Measurements from ENCODE around the gene MRPL18. TPM values are rescaled to one million over a fixed set of nuclear protein-coding genes. Genes with fewer than 3 reads are reported as not detected.

MRPL18 gene
- total and polyA plus RNA-seq, 5 donors, result 56.7 to 107 (median 64.9) TPM

DNA sequence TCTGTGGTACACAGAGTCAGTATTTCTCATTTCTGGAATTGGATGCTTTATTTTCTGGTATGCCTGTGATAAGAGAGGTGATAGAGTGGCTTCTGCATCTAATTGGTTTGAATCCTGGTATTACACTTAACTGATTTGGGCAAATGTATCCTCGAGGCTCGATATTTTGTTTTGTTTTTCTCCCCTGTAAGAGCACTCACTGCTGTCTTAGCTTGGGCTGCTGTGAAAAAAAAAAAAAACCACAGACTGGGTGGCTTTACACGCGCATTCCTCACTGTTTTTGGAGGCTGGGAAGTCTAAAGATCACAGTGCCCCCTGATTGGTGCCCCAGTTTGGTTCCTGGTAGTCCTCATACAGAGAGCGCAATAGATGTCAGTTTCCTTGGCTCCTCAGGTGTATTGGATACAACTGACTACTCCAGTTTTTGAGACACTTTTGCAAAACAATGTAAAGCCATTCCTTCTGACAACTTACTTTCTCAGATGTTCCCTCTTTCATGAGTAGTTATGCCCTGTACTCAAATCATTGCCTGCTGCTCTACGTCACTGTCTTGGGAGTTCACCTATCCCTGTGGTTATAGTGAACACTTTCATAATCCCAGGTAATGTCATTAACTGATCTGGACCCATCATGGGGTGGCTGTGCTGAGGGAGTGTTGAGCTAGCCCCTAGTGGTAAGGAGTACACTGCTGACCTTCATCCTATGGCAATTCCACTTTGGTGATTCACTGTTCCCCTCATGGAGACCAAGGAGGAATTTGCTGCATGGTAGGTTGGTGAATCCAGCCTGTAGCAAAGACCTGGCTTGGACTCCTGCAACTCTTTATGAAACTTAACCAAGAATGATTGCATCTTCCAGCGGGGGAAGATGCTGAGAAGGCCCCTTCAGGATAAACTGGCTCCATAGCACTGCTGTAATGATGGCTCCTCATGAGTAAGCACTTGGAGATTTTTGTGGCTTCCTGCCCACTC is 32.0 kb upstream of the MRPL18 start:
- intact Hi-C loops (cut with DNase I), result no loop called here
- Histone ChIP-seq H3K27ac (ENCODE audit: low read length) (no peak overlapping the region), H3K4me3 (ENCODE audit: low read length) (no peak overlapping the region), H3K27me3 (ENCODE audit: control insufficient read depth, insufficient read depth) (no peaks in the 10 kb centered on the region), H3K4me1 (ENCODE audit: control insufficient read depth, insufficient read depth, low read length) (peaks cover 5% of the 10 kb centered on the region), H3K9me3 (ENCODE audit: control insufficient read depth, low read length) (no peaks in the 10 kb centered on the region)
- no peak for ATAC-seq
- WGBS, result 92% methylated on average over 7 of the region's 7 CpGs
- no peak for DNase-seq

DNA sequence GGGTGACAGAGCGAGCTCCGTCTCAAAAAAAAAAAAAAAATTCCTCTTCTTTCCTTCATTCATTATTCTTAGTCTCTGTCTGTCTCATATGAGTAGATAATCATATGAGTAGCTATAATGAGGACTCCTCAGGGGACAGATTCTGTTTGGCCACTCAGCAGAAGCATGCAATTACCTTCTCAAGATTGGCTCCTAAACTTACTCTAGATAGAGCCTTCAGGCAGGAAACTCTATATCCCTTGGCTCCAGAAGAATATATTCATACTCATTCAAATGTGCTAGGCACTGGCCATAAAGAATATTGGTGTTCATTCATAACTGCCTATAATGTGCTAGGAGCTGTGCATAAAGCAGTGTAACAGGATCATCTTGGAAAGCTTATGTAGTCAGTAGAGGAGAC is 30.6 kb upstream of the MRPL18 start:
- Histone ChIP-seq H3K4me3 (ENCODE audit: low read length) (no peak overlapping the region), H3K27me3 (ENCODE audit: control insufficient read depth, insufficient read depth) (no peaks in the 10 kb centered on the region), H3K4me1 (ENCODE audit: control insufficient read depth, insufficient read depth, low read length) (peaks cover 5% of the 10 kb centered on the region), H3K27ac (ENCODE audit: low read length) (no peak overlapping the region), H3K9me3 (ENCODE audit: control insufficient read depth, low read length) (no peaks in the 10 kb centered on the region)
- ATAC-seq (no peak), DNase-seq (no peak)
- 70% methylated on average over 1 of the region's 2 CpGs for WGBS
- intact Hi-C loops (cut with DNase I), result no loop called here

DNA sequence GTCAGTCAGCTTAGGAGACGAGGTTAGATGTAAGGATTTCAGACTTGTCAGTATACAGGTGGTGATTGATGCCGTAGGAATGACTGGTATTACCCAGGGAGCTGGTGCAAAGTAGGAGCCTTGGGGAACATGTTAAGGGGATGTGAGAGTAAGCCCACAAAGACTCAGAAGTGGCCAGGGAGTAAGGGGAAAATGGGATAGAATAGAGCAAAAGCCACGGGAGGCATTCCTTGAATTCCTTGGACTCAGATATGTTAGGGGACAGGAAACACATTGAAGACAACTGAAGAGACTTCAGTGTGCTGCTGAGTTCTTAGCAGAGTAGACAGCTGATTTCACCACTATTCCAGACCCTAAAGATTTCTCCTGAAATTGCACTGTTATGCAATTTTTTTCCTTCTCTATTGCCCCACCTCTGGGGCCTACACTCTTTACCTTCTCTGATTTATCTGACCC is 29.6 kb upstream of the MRPL18 start:
- DNase-seq (no peak), ATAC-seq (no peak)
- Histone ChIP-seq H3K4me3 (ENCODE audit: low read length) (no peak overlapping the region), H3K27me3 (ENCODE audit: control insufficient read depth, insufficient read depth) (no peaks in the 10 kb centered on the region), H3K27ac (ENCODE audit: low read length) (no peak overlapping the region), H3K4me1 (ENCODE audit: control insufficient read depth, insufficient read depth, low read length) (peaks cover 5% of the 10 kb centered on the region), H3K9me3 (ENCODE audit: control insufficient read depth, low read length) (no peaks in the 10 kb centered on the region)
- intact Hi-C loops (cut with DNase I), result no loop called here
- WGBS, result 50% methylated on average over 3 of the region's 3 CpGs

DNA sequence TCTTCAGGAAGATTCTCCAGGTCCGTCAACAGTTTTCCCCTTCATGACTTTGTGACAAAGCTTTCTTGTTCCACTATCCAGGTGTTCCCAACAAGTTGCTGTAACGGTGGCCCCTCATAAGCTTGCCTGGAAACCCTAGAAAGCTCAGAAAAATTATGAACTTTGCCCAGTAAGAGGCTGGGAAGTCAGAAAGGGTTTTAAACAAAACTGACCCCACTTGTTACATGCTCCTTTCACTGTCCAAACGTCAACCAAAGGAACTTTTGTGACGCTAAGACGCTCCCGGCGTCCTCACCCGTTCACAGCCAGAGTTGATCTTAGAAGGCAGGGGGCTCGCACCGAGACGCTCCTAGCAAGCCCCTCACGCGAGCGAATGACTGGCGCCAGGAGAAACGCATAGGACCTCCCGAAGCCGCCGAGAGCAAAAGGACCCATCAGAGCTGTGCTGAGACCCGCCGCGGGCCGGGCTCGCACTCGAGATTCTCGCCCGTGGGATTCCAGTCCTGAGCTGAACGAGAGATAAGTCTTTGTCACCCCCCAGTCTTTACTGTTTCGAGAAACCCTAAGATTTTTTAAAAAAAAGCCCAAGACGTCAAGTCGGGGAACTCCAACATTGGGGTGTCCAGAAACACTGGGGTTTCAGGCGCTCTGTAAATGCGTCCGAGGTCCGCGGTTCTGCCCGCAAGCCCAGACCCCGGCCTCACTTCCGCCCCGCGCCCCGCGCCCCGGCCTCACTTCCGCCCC is 29.0 kb upstream of the MRPL18 start:
- Histone ChIP-seq H3K9me3 (ENCODE audit: control insufficient read depth, low read length) (no peaks in the 10 kb centered on the region), H3K27me3 (ENCODE audit: control insufficient read depth, insufficient read depth) (no peaks in the 10 kb centered on the region), H3K4me3 (ENCODE audit: low read length) (peak overlapping the region; percentile 72), H3K27ac (ENCODE audit: low read length) (peak overlapping the region; percentile 75), H3K4me1 (ENCODE audit: control insufficient read depth, insufficient read depth, low read length) (peaks cover 5% of the 10 kb centered on the region)
- no peak for ATAC-seq
- 9% methylated on average over 45 of the region's 45 CpGs for WGBS
- peak; percentile 37 to 65 (median 64) for DNase-seq
- intact Hi-C loops (cut with DNase I), result no loop called here

DNA sequence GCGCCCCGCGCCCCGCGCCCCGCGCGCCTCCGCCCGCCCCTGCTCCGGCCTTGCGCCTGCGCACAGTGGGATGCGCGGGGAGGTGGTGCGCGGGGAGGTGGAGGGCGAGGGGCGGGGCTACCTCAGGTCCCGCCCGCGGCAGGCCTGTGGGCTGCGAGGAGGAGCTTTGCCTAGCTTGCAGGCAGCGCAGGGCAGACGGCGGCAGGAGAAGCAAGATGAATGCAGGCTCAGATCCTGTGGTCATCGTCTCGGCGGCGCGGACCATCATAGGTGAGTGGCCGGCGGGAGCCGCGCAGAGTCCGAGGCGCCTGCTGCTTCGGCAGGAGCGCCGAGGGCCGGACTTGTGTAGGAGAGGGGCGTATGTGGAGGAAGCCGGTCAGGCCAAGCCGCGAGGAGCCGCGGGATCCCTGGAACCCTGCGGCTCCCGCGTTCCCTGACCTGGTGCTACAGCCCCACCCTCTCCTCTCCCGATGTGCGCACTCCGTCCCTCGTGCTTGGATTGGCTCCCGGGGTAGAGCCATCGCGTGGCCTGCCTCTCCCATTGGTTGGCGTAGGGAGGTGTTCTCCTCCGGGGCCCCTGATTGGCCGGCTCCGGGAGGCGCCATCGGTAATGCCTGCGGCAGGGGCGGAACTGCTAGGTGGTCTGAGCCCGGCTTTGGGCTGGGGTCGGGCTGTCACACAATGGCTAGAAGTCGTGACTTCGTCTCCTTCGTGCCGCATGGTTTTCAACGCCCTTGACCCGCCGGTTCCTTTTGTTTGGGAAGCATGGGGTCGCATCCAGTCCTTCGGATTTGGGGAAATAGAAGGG is 28.2 kb upstream of the MRPL18 start, which contains the start of gene ACAT2:
Gene ACAT2, plus strand, starts transcription at position 173 of the 808 bp plus-strand sequence. Its CDS starts 43 bp downstream, at position 216.
- WGBS, result under 1% methylated on average over 76 of the region's 76 CpGs
- ATAC-seq (peak; percentile 99), DNase-seq (peak; percentile 97 to 98 (median 98))
- H3K4me3 ChIP-seq (ENCODE audit: low read length), result peak within 1 kb of the TSS; percentile 72
- H3K27me3 ChIP-seq (ENCODE audit: control insufficient read depth, insufficient read depth), result no peaks in the 10 kb centered on the region
- peak within 1 kb of the TSS; percentile 95 for H3K27ac ChIP-seq (ENCODE audit: low read length)
- H3K9me3 ChIP-seq (ENCODE audit: control insufficient read depth, low read length), result no peaks in the 10 kb centered on the region
- intact Hi-C loops (cut with DNase I), result no loop called here
- peaks cover 5% of the 10 kb centered on the region for H3K4me1 ChIP-seq (ENCODE audit: control insufficient read depth, insufficient read depth, low read length)

DNA sequence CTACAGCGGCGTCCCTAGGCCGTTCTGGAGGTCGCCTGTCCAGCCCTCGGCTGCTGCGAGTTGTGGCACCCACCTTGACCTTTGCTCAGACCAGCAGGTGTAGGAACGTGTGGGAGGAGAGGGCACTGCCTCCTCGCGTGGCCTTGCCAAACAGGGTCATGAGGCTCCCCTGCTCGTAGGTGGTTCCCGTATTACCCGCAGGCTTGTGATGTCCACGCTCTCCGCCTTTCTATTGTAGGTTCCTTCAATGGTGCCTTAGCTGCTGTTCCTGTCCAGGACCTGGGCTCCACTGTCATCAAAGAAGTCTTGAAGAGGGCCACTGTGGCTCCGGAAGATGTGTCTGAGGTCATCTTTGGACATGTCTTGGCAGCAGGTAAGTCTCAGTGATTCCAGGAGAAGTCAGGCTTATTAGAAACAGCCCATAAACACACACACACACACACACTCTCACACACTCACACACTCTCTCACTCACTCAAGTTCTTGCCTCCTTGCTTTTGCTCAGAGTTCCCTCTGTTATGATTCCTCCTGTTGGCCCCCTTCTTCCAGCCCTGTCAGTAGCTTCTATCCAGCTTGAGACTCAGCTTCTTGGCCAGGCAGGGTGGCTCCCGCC is 27.5 kb upstream of the MRPL18 start:
- DNase-seq, result peak in 1 of 3 donors; percentile 63
- WGBS, result 23% methylated on average over 16 of the region's 16 CpGs
- intact Hi-C loops (cut with DNase I), result no loop called here

DNA sequence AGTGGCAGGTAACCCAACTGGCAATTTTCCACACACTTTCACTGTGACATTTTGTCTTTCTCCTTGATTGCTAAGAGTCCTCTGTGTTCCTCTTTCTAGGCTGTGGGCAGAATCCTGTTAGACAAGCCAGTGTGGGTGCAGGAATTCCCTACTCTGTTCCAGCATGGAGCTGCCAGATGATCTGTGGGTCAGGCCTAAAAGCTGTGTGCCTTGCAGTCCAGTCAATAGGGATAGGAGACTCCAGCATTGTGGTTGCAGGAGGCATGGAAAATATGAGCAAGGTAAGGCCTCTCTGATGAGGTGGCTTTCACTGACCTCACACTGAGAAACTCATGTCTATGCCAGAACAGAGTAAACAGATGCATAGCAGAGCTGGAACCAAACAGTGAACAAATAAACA is 23.4 kb upstream of the MRPL18 start:
- H3K9me3 ChIP-seq (ENCODE audit: control insufficient read depth, low read length), result no peaks in the 10 kb centered on the region
- no peaks in the 10 kb centered on the region for H3K27me3 ChIP-seq (ENCODE audit: control insufficient read depth, insufficient read depth)
- H3K4me1 ChIP-seq (ENCODE audit: control insufficient read depth, insufficient read depth, low read length), result peaks cover 5% of the 10 kb centered on the region
- no peak overlapping the region for H3K27ac ChIP-seq (ENCODE audit: low read length)
- no peak for DNase-seq
- ATAC-seq, result no peak
- intact Hi-C loops (cut with DNase I), result no loop called here
- H3K4me3 ChIP-seq (ENCODE audit: low read length), result no peak overlapping the region

More for the DNA sequence above, 27.5 kb upstream of the MRPL18 start:
- H3K4me3 ChIP-seq (ENCODE audit: low read length), result peak overlapping the region; percentile 72
- H3K27me3 ChIP-seq (ENCODE audit: control insufficient read depth, insufficient read depth), result no peaks in the 10 kb centered on the region
- H3K9me3 ChIP-seq (ENCODE audit: control insufficient read depth, low read length), result no peaks in the 10 kb centered on the region
- peak; percentile 1 to 4 for ATAC-seq
- peaks cover 5% of the 10 kb centered on the region for H3K4me1 ChIP-seq (ENCODE audit: control insufficient read depth, insufficient read depth, low read length)
- H3K27ac ChIP-seq (ENCODE audit: low read length), result peak overlapping the region; percentile 64

DNA sequence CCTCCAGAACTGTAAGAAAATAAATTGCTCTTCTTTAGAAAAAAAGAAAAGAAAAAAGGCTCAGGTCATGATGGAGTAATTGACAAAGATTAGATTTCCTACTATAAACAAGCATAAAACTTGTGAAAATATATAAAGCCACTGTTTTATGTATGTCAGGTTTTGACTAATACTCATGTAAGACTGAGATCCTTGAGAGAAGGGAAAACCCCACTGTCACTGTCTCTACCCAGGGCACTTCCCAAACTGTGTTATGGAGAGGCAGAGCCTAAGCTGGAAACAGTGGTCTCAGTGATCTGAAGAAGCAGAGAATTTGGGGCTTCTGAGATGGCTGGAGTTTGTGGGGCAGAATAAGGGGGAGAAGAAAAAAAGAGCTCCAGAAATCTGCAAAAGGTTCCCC is 20.8 kb upstream of the MRPL18 start:
- DNase-seq (no peak), ATAC-seq (no peak)
- Histone ChIP-seq H3K27me3 (ENCODE audit: control insufficient read depth, insufficient read depth) (no peaks in the 10 kb centered on the region), H3K27ac (ENCODE audit: low read length) (no peak overlapping the region), H3K4me1 (ENCODE audit: control insufficient read depth, insufficient read depth, low read length) (no peaks in the 10 kb centered on the region), H3K9me3 (ENCODE audit: control insufficient read depth, low read length) (no peaks in the 10 kb centered on the region), H3K4me3 (ENCODE audit: low read length) (no peak overlapping the region)
- intact Hi-C loops (cut with DNase I), result no loop called here

DNA sequence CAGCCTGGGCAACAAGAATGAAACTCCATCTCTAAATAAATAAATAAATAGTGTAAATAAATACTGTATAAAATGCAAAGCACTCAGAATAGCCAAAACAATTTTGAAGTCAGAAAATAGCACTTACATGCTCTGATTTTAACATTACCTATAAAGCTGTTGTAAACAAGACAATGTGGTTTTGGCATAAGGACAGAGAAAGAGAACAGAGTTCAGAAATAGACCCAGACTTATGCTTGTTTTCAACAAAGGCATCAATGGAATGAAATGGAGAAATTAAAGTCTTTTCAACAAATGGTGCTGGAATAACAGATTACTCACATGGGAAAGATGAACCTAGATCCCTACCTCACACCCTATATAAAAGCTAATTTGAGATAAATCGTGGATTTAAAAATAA is 18.1 kb upstream of the MRPL18 start:
- no peak for DNase-seq

DNA sequence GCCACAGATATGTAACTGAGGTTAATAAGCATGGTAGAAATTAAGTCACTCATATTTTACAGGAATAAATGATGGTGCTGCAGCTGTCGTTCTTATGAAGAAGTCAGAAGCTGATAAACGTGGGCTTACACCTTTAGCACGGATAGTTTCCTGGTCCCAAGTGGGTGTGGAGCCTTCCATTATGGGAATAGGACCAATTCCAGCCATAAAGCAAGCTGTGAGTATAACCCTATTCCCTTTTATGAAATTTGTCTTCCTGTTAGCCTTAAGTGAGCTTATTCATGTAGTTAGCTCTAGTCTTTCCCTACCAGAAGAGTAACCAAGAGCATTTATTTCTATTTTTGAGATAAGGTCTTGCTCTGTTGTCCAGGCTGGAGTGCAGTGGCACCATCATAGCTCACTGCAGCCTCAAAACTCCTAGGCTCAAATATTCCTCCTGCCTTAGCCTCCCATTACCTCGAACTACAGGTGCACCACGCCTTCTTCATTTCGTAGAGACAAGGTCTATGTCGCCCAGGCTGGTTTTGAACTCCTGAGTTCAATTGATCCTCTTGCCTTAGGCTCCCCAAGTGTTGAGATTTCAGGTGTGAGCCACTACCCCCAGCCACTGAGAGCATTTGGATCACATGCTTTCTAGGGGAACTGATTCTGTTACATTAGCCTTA is 12.9 kb upstream of the MRPL18 start:
- Histone ChIP-seq H3K9me3 (ENCODE audit: control insufficient read depth, low read length) (no peaks in the 10 kb centered on the region), H3K4me1 (ENCODE audit: control insufficient read depth, insufficient read depth, low read length) (no peaks in the 10 kb centered on the region), H3K4me3 (ENCODE audit: low read length) (no peak overlapping the region), H3K27me3 (ENCODE audit: control insufficient read depth, insufficient read depth) (no peaks in the 10 kb centered on the region), H3K27ac (ENCODE audit: low read length) (no peak overlapping the region)
- no peak for DNase-seq
- ATAC-seq, result no peak
- intact Hi-C loops (cut with DNase I), result no loop called here
- WGBS, result 77% methylated on average over 7 of the region's 7 CpGs

More for the DNA sequence above, 18.1 kb upstream of the MRPL18 start:
- Histone ChIP-seq H3K4me3 (ENCODE audit: low read length) (no peak overlapping the region), H3K9me3 (ENCODE audit: control insufficient read depth, low read length) (no peaks in the 10 kb centered on the region), H3K27me3 (ENCODE audit: control insufficient read depth, insufficient read depth) (no peaks in the 10 kb centered on the region), H3K27ac (ENCODE audit: low read length) (no peak overlapping the region), H3K4me1 (ENCODE audit: control insufficient read depth, insufficient read depth, low read length) (no peaks in the 10 kb centered on the region)
- 0% methylated on average over 1 of the region's 1 CpG for WGBS
- intact Hi-C loops (cut with DNase I), result no loop called here
- no peak for ATAC-seq
